ENCODE data around the gene FHL1.

- no peak for TF ChIP-seq POLR2A (IDR thresholded peaks at IDR 0.05)
- TF ChIP-seq CTCF (IDR thresholded peaks at IDR 0.05 in 4 of 5, conservative IDR thresholded peaks at IDR 0.05 in 1 of 5), result no peak
These were observed 73.6 kb downstream of the FHL1 start for GRCh38 chrX:136220951-136221350.

Measured in gastrocnemius medialis (tissue), 4 donors.